Ovary (tissue), 1 donor: ENCODE data around the gene GPC6.

Experiments used
- EP300 ChIP-seq: sonication (generic); formaldehyde crosslinking; IDR thresholded peaks from one replicate; pipeline ENCODE4 v1.6.1; 2017; ENCODE audit warnings: antibody characterized with exemption
- POLR2A ChIP-seq: fragments of 450-650 bp; IDR thresholded peaks from one replicate; pipeline ENCODE4 v1.6.1; 2017; ENCODE audit warnings: antibody characterized with exemption, mild to moderate bottlenecking, moderate library complexity

DNA sequence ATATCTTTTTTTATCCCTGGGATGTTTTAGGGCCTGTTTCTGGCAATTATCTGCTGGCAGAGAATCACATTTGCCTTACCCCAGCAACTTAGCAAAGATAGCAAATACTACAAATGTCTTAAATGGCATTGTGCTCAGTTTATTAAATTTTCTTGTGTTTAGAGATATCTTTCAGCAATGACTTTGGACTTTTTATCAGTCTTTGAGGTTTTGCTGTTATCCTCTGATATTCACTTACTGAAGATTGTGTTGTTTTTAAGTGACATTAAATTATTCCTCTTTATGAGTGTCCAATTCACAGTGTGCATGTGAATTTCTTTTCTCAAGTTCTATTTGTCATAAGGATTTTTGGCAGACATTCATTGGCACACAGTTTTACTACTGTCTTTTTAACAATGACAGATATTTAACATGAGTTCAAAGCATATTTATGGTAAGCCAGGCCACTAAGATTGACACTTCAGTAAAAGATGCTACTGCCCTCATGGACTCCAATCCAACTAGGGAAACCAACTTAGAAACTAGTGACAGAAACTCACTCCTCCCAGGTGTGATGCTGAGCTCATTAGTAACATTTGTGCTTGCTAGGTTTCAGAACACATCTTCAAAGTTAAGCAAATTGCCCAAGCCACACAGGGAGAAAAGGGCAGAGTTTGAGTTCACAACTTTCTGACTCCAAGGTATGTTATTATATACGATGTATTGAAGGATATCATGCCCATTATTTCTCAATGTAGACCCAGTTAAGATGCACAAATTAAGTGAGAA, 481.9 kb downstream of the GPC6 start:
- TF ChIP-seq EP300 (no peak), POLR2A (no peak)
